OCI-LY3 (cell line): ENCODE measurements around the gene NAT14.

Source experiments
- H2AFZ ChIP-seq: fragments of 200-600, 300-600 bp; shearing (Covaris generic); 2 replicates; pipeline ENCODE4 v1.6.0; 2014; ENCODE audit warnings: antibody characterized with exemption, low read depth, low read length
- H3K27ac ChIP-seq: fragments of 200-600, 300-600 bp; sonication (generic); 2 replicates; pipeline ENCODE4 v1.5.1; 2014; ENCODE audit warnings: mild to moderate bottlenecking, low read length, moderate library complexity, mixed read lengths
- H3K27me3 ChIP-seq: fragments of 200-600, 300-600 bp; sonication (generic); 2 replicates; pipeline ENCODE4 v1.6.1; 2014; ENCODE audit warnings: low read depth, low read length, mixed read lengths
- H3K36me3 ChIP-seq: fragments of 200-600, 300-600 bp; sonication (generic); replicated peaks from 2 replicates; pipeline ENCODE3; 2014; ENCODE audit warnings: low read depth, low read length, mixed read lengths
- H3K4me1 ChIP-seq: fragments of 300-600, 200-600 bp; sonication (generic); 2 replicates; pipeline ENCODE4 v1.6.1; 2014; ENCODE audit warnings: low read length, mixed read lengths
- H3K4me2 ChIP-seq: fragments of 200-600, 300-600 bp; sonication (generic); 2 replicates; pipeline ENCODE4 v1.6.1; 2014; ENCODE audit warnings: low read length, mixed read lengths
- H3K4me3 ChIP-seq: fragments of 300-600, 200-600 bp; sonication (generic); 2 replicates; pipeline ENCODE4 v1.5.1; 2014; ENCODE audit warnings: antibody characterized with exemption, mild to moderate bottlenecking, low read length, moderate library complexity
- H3K79me2 ChIP-seq: fragments of 300-600, 200-600 bp; shearing (Covaris generic); 2 replicates; pipeline ENCODE4 v1.6.1; 2014; ENCODE audit warnings: mild to moderate bottlenecking, low read length, mixed read lengths
- H3K9ac ChIP-seq: fragments of 300-600, 200-600 bp; shearing (Covaris generic); 2 replicates; pipeline ENCODE4 v1.6.0; 2014; ENCODE audit warnings: mild to moderate bottlenecking, low read length, moderate library complexity
- H3K9me3 ChIP-seq: fragments of 200-600, 300-600 bp; shearing (Covaris generic); 2 replicates; pipeline ENCODE4 v1.6.1; 2014; ENCODE audit warnings: low read length, mixed read lengths; ENCODE audit not compliant: insufficient read depth
- H4K20me1 ChIP-seq: fragments of 200-600, 300-600 bp; sonication (generic); 2 replicates; pipeline ENCODE4 v1.6.1; 2016; ENCODE audit warnings: low read length, mixed read lengths; ENCODE audit not compliant: insufficient read depth
- EZH2phosphoT487 ChIP-seq: fragments of 200-600 bp; shearing (Covaris generic); IDR thresholded peaks from 2 replicates; pipeline ENCODE4 v1.6.1; 2018; ENCODE audit warnings: antibody characterized with exemption, mixed run types, low read depth
- TF ChIP-seq, protein P1 (sequence below): fragments of 200-600, 300-600 bp; sonication (generic); IDR thresholded peaks from 2 replicates; pipeline ENCODE4 v1.5.1; 2014; ENCODE audit warnings: antibody characterized with exemption, low read length, low read depth

NAT14 gene

DNA sequence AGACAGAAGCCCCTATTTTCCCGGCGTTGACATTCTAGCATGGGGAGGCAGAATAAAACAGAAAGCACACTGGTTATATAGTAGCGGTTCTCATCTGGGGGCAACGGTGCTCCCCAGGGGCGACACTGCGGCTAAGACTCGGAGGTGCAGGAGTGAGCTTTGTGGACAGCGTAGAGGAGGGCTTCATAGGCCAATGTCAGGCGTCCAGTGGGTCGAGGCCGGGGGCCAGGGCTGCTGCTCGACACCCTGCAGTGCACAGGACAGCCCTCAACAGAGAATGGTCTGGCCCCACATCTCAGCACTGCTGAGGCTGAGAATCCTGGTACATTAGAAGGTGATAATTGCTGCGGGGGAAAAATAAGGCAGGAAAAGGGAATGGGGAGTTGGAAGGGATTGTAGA lies 7.1 kb upstream of the NAT14 start:
- Histone ChIP-seq H3K36me3 (peaks cover 2% of the 10 kb centered on the region), H3K4me1 (peaks cover 10% of the 10 kb centered on the region), H3K79me2 (peaks cover 9% of the 10 kb centered on the region), H3K9ac (no peak overlapping the region), H3K27ac (no peak overlapping the region), H3K27me3 (no peaks in the 10 kb centered on the region), H3K4me3 (peak overlapping the region; percentile 84), H3K9me3 (no peaks in the 10 kb centered on the region), H3K4me2 (peak overlapping the region; percentile 67), H4K20me1 (no peaks in the 10 kb centered on the region), H2AFZ (no peak overlapping the region)
- no peak for TF ChIP-seq EZH2phosphoT487
- TF ChIP-seq, protein P1, sequence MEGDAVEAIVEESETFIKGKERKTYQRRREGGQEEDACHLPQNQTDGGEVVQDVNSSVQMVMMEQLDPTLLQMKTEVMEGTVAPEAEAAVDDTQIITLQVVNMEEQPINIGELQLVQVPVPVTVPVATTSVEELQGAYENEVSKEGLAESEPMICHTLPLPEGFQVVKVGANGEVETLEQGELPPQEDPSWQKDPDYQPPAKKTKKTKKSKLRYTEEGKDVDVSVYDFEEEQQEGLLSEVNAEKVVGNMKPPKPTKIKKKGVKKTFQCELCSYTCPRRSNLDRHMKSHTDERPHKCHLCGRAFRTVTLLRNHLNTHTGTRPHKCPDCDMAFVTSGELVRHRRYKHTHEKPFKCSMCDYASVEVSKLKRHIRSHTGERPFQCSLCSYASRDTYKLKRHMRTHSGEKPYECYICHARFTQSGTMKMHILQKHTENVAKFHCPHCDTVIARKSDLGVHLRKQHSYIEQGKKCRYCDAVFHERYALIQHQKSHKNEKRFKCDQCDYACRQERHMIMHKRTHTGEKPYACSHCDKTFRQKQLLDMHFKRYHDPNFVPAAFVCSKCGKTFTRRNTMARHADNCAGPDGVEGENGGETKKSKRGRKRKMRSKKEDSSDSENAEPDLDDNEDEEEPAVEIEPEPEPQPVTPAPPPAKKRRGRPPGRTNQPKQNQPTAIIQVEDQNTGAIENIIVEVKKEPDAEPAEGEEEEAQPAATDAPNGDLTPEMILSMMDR, result no peak

DNA sequence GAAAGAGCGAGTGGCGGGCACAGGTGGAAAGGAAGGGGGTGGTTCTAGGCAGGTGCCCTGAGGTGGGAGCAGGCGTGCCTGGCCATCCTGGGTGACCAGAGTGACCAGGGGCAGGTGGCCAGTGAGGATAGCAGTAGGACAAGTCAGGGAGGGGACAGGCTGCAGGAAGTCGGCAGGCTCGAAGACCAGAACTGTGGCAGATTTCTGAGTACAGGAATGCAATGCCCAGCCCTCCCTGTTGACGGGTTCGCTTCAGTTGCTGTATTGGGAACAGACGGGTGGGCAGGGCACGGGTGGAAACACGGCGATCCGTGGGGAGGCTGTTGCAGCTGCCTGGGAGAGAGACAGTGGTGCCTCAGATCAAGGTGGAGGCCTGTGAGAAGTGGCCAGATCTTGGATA lies 6.6 kb upstream of the NAT14 start:
- no peak overlapping the region for H3K9ac ChIP-seq
- H3K79me2 ChIP-seq, result peaks cover 9% of the 10 kb centered on the region
- H3K27me3 ChIP-seq, result no peaks in the 10 kb centered on the region
- H3K9me3 ChIP-seq, result no peaks in the 10 kb centered on the region
- peaks cover 5% of the 10 kb centered on the region for H3K36me3 ChIP-seq
- no peak overlapping the region for H3K4me2 ChIP-seq
- no peak overlapping the region for H3K27ac ChIP-seq
- no peak for TF ChIP-seq EZH2phosphoT487
- TF ChIP-seq, protein P1, result no peak
- 0 out of 2 replicates have a peak overlapping the region, but pooled peaks have one; percentile 84 for H3K4me3 ChIP-seq
- no peak overlapping the region for H2AFZ ChIP-seq
- no peaks in the 10 kb centered on the region for H4K20me1 ChIP-seq
- peaks cover 10% of the 10 kb centered on the region for H3K4me1 ChIP-seq

- no peak for TF ChIP-seq EZH2phosphoT487
- TF ChIP-seq, protein P1, result no peak
- no peaks in the 10 kb centered on the region for H4K20me1 ChIP-seq
- H3K4me1 ChIP-seq, result peaks cover 10% of the 10 kb centered on the region
- H2AFZ ChIP-seq, result no peak overlapping the region
- peaks cover 5% of the 10 kb centered on the region for H3K36me3 ChIP-seq
- no peak overlapping the region for H3K4me2 ChIP-seq
- H3K27me3 ChIP-seq, result no peaks in the 10 kb centered on the region
- no peak overlapping the region for H3K4me3 ChIP-seq
- H3K9ac ChIP-seq, result no peak overlapping the region
- H3K9me3 ChIP-seq, result no peaks in the 10 kb centered on the region
- H3K27ac ChIP-seq, result no peak overlapping the region
- peaks cover 9% of the 10 kb centered on the region for H3K79me2 ChIP-seq
Observed at GRCh38 chr19:55479045-55479444, 5.9 kb upstream of the NAT14 start.

DNA sequence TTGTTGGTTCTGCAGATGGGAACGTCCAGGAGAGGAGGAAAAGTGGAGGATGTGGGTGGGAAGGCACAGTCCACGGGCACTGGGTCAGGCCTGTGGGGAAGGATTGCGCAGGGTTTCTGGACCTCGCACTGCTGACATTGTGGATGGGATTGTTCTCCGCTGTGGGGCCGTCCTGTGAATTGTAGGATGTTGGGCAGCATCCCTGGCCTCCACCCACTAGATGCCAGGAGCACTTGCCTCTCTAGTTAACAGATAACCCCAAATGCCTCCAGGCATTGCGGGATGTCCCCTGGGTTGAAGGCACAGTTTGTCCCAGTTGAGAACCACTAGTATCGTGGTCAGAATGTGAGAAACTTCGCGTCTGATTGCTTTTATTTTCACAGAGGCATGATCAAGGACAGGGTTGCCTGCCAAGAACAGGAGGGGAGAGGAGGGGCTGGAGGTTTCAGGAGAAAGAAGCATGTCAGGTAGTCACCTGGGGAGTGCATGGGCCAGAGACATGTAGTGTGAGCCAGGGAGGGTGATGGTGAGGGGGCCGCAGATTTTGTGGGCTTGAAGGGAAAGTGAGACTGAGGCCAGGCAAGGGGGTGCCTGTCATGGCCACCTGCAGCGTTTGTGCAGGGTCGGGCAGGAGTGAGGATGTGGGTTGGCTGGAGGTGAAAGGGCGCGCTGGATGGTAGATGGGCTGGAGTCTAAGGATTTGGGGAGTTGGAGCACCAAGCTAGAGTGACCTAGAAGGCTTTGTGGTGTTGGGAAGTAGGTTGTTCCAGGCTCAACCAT lies 5.3 kb upstream of the NAT14 start:
- Histone ChIP-seq H3K4me3 (no peak overlapping the region), H3K27me3 (no peaks in the 10 kb centered on the region), H3K4me2 (no peak overlapping the region), H3K79me2 (peaks cover 9% of the 10 kb centered on the region), H3K36me3 (peaks cover 5% of the 10 kb centered on the region), H3K9ac (no peak overlapping the region), H4K20me1 (no peaks in the 10 kb centered on the region), H3K9me3 (no peaks in the 10 kb centered on the region), H3K27ac (no peak overlapping the region), H3K4me1 (peaks cover 15% of the 10 kb centered on the region), H2AFZ (no peak overlapping the region)
- TF ChIP-seq, protein P1, result no peak
- no peak for TF ChIP-seq EZH2phosphoT487
